Suprapubic skin (tissue), 4 donors: ENCODE data around the gene IHH. TPM values are rescaled to one million over a fixed set of nuclear protein-coding genes. Genes with fewer than 3 reads are reported as not detected.

Experiments used
- DNase-seq, 2 donors: peaks; one replicate each; pipeline ENCODE4 v3.0.0-alpha.2; 2019; ENCODE audit warnings: low spot score in 2 of 2
- H3K27ac ChIP-seq: fragments of 200-600 bp; sonication (generic); one replicate; pipeline ENCODE4 v1.5.1; 2019
- H3K27me3 ChIP-seq: fragments of 200-600 bp; sonication (generic); one replicate; pipeline ENCODE4 v1.5.1; 2019
- H3K36me3 ChIP-seq: fragments of 200-600 bp; sonication (generic); one replicate; pipeline ENCODE4 v1.5.1; 2019
- H3K4me1 ChIP-seq: fragments of 200-600 bp; sonication (generic); one replicate; pipeline ENCODE4 v1.5.1; 2019
- H3K4me3 ChIP-seq: fragments of 200-600 bp; sonication (generic); one replicate; pipeline ENCODE4 v1.5.1; 2019; ENCODE audit warnings: mild to moderate bottlenecking
- H3K9me3 ChIP-seq: fragments of 200-600 bp; sonication (generic); one replicate; pipeline ENCODE4 v1.5.1; 2019
- EP300 ChIP-seq: sonication (generic); formaldehyde crosslinking; IDR thresholded peaks from one replicate; pipeline ENCODE4 v1.6.1; 2017; ENCODE audit warnings: antibody characterized with exemption
- POLR2A ChIP-seq, 2 donors: fragments of 450-650 bp; IDR thresholded peaks; one replicate each; pipeline ENCODE4 v1.6.1; 2017; ENCODE audit warnings: antibody characterized with exemption in 2 of 2, mild to moderate bottlenecking in 2 of 2, moderate library complexity in 2 of 2
- POLR2AphosphoS5 ChIP-seq, 3 donors: sonication (generic); formaldehyde crosslinking; IDR thresholded peaks; one replicate each; pipeline ENCODE4 v1.6.1; 2017; ENCODE audit warnings: antibody characterized with exemption in 3 of 3
- WGBS: methylation state at CpG from one replicate; pipeline ENCODE4 v1.1.5; 2018; 5-methylcytosine and 5-hydroxymethylcytosine counted together
- total RNA-seq, 4 donors: library from RNA; depleted of rRNA; stranded (reverse); fragments of >200 nt; gene quantifications; one replicate each; pipeline ENCODE4 v1.1.0, GENCODE V29; 2016
- TF ChIP-seq, protein P1 (sequence below), 2 donors: fragments of 200-600 bp in 1 of 2; fragments of 450-650 bp in 1 of 2; sonication (generic) in 1 of 2; IDR thresholded peaks; one replicate each; pipeline ENCODE4 v1.5.1; 2016 to 2019; ENCODE audit warnings: antibody characterized with exemption in 2 of 2, mild to moderate bottlenecking in 1 of 2, moderate library complexity in 1 of 2

Gene IHH
- total RNA-seq, 4 donors from 2014 or later, result 0.23 to 0.30 TPM; not detected in 2

DNA sequence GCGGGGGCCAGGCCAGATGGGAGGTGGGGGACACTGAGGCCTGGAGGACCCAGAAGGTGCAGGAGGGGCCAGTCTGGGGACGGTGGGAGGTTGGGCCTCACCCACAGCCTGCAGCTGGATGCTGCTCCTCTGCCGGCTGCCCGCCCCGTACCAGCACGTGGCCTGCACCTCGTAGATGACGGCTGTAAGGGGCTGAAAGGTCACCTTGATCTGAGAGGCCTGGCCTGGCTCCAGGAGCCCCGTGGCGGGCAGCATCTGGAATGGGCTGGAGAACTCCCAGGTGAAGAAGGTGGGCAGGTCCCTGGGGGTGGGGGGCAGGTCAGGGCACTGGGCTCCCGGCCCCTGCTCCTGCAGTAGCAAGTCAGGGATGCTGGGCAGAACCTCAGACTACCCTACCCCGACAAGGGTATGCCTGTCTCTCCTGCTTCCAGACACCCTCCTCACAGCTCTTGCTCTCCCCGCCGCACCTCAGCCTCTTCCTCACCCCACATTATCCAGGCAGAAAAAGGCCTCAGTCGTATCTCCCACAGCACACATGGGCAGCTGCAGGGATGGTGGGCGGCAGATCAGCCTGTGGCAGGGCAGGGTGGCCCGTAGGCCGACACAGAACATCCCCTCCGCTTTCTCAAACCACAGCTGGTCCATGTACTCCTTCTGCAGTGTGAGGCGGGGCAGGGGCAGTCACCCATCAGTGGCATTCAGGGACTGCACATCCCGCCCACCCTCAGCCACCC, 29.5 kb downstream of the IHH start:
- no peak for DNase-seq
- TF ChIP-seq EP300 (no peak), POLR2A (IDR thresholded peaks at IDR 0.05) (no peak), POLR2AphosphoS5 (IDR thresholded peaks at IDR 0.05) (no peak)
- TF ChIP-seq, protein P1, sequence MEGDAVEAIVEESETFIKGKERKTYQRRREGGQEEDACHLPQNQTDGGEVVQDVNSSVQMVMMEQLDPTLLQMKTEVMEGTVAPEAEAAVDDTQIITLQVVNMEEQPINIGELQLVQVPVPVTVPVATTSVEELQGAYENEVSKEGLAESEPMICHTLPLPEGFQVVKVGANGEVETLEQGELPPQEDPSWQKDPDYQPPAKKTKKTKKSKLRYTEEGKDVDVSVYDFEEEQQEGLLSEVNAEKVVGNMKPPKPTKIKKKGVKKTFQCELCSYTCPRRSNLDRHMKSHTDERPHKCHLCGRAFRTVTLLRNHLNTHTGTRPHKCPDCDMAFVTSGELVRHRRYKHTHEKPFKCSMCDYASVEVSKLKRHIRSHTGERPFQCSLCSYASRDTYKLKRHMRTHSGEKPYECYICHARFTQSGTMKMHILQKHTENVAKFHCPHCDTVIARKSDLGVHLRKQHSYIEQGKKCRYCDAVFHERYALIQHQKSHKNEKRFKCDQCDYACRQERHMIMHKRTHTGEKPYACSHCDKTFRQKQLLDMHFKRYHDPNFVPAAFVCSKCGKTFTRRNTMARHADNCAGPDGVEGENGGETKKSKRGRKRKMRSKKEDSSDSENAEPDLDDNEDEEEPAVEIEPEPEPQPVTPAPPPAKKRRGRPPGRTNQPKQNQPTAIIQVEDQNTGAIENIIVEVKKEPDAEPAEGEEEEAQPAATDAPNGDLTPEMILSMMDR (IDR thresholded peaks at IDR 0.05), result no peak
- no peak overlapping the region for H3K27ac ChIP-seq
- peaks cover 39% of the 10 kb centered on the region for H3K27me3 ChIP-seq
- no peaks in the 10 kb centered on the region for H3K4me1 ChIP-seq
- no peaks in the 10 kb centered on the region for H3K36me3 ChIP-seq
- no peak overlapping the region for H3K4me3 ChIP-seq
- 68% methylated on average over 21 of the region's 21 CpGs for WGBS
- no peaks in the 10 kb centered on the region for H3K9me3 ChIP-seq

DNA sequence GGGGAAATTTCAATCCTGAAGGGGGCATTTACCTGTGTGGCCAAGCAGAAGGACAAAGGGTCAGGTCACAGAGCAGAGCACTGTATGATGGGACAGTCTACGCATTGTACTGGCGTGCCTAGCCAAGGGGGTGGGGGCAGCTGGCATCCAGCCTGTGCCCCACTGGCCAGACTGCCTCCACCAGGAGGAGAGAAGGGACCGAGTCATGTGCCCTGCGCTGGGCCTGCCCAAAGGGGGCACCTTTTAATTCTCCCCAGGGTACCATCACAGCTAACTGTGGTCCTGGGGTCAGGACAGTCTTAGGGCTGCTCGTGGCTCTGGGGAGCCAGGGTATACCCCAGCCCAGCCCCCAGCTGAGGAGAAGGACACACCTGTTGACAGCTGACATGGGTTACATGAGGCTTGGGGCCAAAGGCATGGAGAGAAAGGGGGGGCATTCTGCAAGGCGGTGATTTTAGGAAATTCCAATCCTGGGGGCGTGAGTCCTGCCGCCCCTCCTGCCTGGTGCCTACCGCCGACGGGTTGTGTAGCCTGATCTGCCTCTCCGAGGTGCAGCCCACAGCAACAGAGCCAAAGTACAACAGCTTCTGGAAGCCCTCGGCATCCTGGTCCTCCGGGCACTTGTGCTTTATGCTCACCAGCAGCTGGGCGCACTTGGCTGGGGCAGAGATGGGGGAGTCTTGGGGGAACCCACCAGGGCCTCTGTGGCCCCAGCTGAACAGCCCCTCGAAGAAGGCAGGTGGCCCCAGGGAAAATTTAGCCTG, 30.4 kb downstream of the IHH start:
- Histone ChIP-seq H3K9me3 (no peaks in the 10 kb centered on the region), H3K27ac (no peak overlapping the region), H3K27me3 (peaks cover 35% of the 10 kb centered on the region), H3K4me3 (no peak overlapping the region), H3K4me1 (no peaks in the 10 kb centered on the region), H3K36me3 (no peaks in the 10 kb centered on the region)
- TF ChIP-seq, protein P1 (IDR thresholded peaks at IDR 0.05), result no peak
- TF ChIP-seq POLR2AphosphoS5 (IDR thresholded peaks at IDR 0.05), result no peak
- no peak for TF ChIP-seq EP300
- TF ChIP-seq POLR2A (IDR thresholded peaks at IDR 0.05), result no peak
- no peak for DNase-seq
- WGBS, result 58% methylated on average over 6 of the region's 16 CpGs

DNA sequence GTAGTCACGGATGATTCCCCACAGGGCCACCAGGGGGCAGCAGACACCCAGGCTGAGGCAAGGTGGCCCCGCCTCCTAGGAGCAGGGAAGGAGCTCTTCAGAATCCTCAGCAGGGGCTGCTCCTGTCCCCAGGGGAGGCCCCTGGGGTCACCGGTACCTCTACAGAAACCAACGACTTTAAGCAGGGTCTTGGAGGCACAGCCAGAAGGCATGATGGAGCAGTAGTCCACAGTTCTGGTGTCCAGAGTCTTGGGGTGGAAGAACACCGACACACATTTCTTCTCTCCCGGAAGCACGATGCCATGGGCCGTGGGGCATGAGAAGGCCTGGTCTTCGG, 30.9 kb downstream of the IHH start:
- WGBS, result no CpG with 5 or more reads among the region's 9 CpGs
- no peaks in the 10 kb centered on the region for H3K36me3 ChIP-seq
- peaks cover 35% of the 10 kb centered on the region for H3K27me3 ChIP-seq
- no peak overlapping the region for H3K27ac ChIP-seq
- DNase-seq, result peak in 1 of 2 donors; percentile 80
- H3K4me3 ChIP-seq, result no peak overlapping the region
- no peaks in the 10 kb centered on the region for H3K4me1 ChIP-seq
- no peaks in the 10 kb centered on the region for H3K9me3 ChIP-seq
- TF ChIP-seq, protein P1 (IDR thresholded peaks at IDR 0.05), result peak; percentile 92 to 97
- TF ChIP-seq POLR2AphosphoS5 (IDR thresholded peaks at IDR 0.05) (no peak), POLR2A (IDR thresholded peaks at IDR 0.05) (no peak), EP300 (no peak)

DNA sequence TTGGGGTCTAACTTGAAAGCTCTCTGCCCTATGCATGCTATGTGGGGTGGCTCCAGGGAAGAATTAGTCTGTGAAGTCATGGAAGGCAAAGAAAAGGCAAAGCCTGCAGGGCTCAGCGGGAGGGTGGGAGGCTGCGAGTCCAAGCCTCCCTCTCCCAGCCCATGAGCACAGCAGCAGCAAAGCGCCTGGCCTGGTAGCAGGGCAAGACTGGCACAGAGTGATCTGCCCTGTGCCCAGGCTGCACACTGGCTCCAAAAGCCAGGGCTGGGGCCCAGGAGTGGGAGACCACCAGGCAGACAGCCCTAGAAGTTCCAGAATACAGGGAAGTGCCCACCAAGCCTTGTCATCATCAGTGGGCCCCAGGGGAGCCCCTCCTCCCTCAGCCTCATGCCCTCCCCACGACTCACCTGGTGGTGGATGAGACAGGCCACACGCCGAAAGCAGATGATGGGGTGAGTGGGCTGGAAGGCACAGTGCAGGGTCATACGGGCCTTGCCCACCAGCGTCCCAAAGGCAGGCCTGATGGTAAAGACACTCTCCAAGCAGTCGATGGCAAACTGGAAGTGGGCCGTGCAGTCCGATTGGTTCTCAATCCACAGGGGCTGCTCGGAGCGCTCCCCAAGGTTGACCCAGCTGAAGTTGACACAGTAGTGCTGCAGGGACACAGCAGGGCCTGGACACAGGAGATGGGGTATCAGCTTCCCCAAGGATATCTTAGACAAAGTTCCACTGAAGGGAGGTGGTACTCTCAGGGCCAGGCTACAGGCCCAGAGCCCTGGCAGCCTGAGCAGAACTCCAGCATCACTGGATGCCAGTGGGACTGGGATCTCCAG, 31.5 kb downstream of the IHH start:
- Histone ChIP-seq H3K4me3 (no peak overlapping the region), H3K27ac (no peak overlapping the region), H3K27me3 (peaks cover 35% of the 10 kb centered on the region), H3K36me3 (no peaks in the 10 kb centered on the region), H3K4me1 (no peaks in the 10 kb centered on the region), H3K9me3 (no peaks in the 10 kb centered on the region)
- no peak for DNase-seq
- WGBS, result 77% methylated on average over 4 of the region's 13 CpGs
- TF ChIP-seq POLR2A (IDR thresholded peaks at IDR 0.05), result no peak
- TF ChIP-seq, protein P1 (IDR thresholded peaks at IDR 0.05), result no peak
- no peak for TF ChIP-seq EP300
- no peak for TF ChIP-seq POLR2AphosphoS5 (IDR thresholded peaks at IDR 0.05)
